DOHH2 (cell line): ENCODE measurements around the gene AQP6.

ENCODE experiments used
- CTCF ChIP-seq: fragments of 200-600 bp; sonication (generic); IDR thresholded peaks from one replicate; pipeline ENCODE4 v1.5.1; 2014; ENCODE audit warnings: antibody characterized with exemption, mild to moderate bottlenecking, low read depth, low read length; ENCODE audit not compliant: poor library complexity, severe bottlenecking
- EZH2phosphoT487 ChIP-seq: fragments of 200-600 bp; sonication (generic); IDR thresholded peaks from 2 replicates; pipeline ENCODE4 v1.6.1; 2017; ENCODE audit warnings: borderline replicate concordance, mild to moderate bottlenecking, antibody characterized with exemption, low read length, moderate library complexity, mixed read lengths

- TF ChIP-seq CTCF (no peak), EZH2phosphoT487 (no peak)
These were observed 17.5 kb downstream of the AQP6 start for GRCh38 chr12:49990273-49990672.
